HepG2 (cell line): ENCODE data around the gene CCDC183. TPM values are rescaled to one million over a fixed set of nuclear protein-coding genes. Genes with fewer than 3 reads are reported as not detected.

Experiments used
- HDAC1 ChIP-seq: sonication (generic); formaldehyde crosslinking; IDR thresholded peaks from 2 replicates; pipeline ENCODE4 v1.5.1; 2020; ENCODE audit warnings: mild to moderate bottlenecking, missing genetic modification reagents
- HDAC2 ChIP-seq: sonication (generic); formaldehyde crosslinking; IDR thresholded peaks from 2 replicates; pipeline ENCODE4 v1.4.0; 2020; ENCODE audit warnings: missing genetic modification reagents
- ISL2 ChIP-seq: sonication (generic); formaldehyde crosslinking; IDR thresholded peaks from 2 replicates; pipeline ENCODE4 v1.5.0; 2020; ENCODE audit warnings: missing genetic modification reagents
- MTA3 ChIP-seq: sonication (generic); formaldehyde crosslinking; IDR thresholded peaks from 2 replicates; pipeline ENCODE4 v1.4.0; 2020; ENCODE audit warnings: missing genetic modification reagents
- MYC ChIP-seq: sonication (generic); formaldehyde crosslinking; IDR thresholded peaks from 2 replicates; pipeline ENCODE4 v1.9.0; 2021; ENCODE audit warnings: missing genetic modification reagents, borderline replicate concordance
- SRSF4 ChIP-seq: fragments of 200-400 bp; formaldehyde crosslinking; IDR thresholded peaks from one replicate; pipeline ENCODE4 v1.6.1; 2018; ENCODE audit warnings: mild to moderate bottlenecking, low read depth, low read length, moderate library complexity; ENCODE audit not compliant: poor library complexity, severe bottlenecking
- STAT5B ChIP-seq: sonication (generic); formaldehyde crosslinking; IDR thresholded peaks from 2 replicates; pipeline ENCODE4 v1.4.0; 2020; ENCODE audit warnings: missing genetic modification reagents
- THAP9 ChIP-seq: sonication (generic); formaldehyde crosslinking; IDR thresholded peaks from 2 replicates; pipeline ENCODE4; 2020; ENCODE audit warnings: missing genetic modification reagents, mild to moderate bottlenecking, borderline replicate concordance
- UBTF ChIP-seq: sonication (generic); formaldehyde crosslinking; IDR thresholded peaks from 2 replicates; pipeline ENCODE4 v1.4.0; 2020; ENCODE audit warnings: mild to moderate bottlenecking, missing genetic modification reagents
- ZBED4 ChIP-seq: sonication (generic); formaldehyde crosslinking; IDR thresholded peaks from 2 replicates; pipeline ENCODE4 v1.4.0; 2020; ENCODE audit warnings: missing genetic modification reagents, borderline replicate concordance
- ZFP62 ChIP-seq: sonication (generic); formaldehyde crosslinking; IDR thresholded peaks from 2 replicates; pipeline ENCODE4 v1.4.0; 2020; ENCODE audit warnings: missing genetic modification reagents
- ZNF18 ChIP-seq: sonication (generic); formaldehyde crosslinking; IDR thresholded peaks from 2 replicates; pipeline ENCODE4 v1.8.0; 2022; ENCODE audit warnings: mild to moderate bottlenecking, missing genetic modification reagents; ENCODE audit not compliant: insufficient replicate concordance
- ZNF563 ChIP-seq: sonication (generic); formaldehyde crosslinking; IDR thresholded peaks from 2 replicates; pipeline ENCODE4 v1.8.0; 2022; ENCODE audit warnings: mild to moderate bottlenecking, moderate library complexity, missing genetic modification reagents
- ZUFSP ChIP-seq: sonication (generic); formaldehyde crosslinking; IDR thresholded peaks from 2 replicates; pipeline ENCODE4 v1.9.0; 2021; ENCODE audit warnings: missing genetic modification reagents, mild to moderate bottlenecking, borderline replicate concordance
- polyA plus RNA-seq, 8 experiments: library from polyadenylated mRNA; depleted of rRNA in 3 of 8; stranded (reverse) in 7 of 8; unstranded in 1 of 8; fragments of >200 nt; fragmentation: Illumina TruSeq in 4 of 8; extraction: Trizol in 4 of 8; gene quantifications; 2 replicates each; pipeline versions ENCODE4 v1.2.1 to v1.2.3, GENCODE V29; 2011 to 2016; ENCODE audit warnings: low read depth in 4 of 8, missing spikeins in 1 of 8, mixed read lengths in 1 of 8; ENCODE audit not compliant: insufficient read depth in 1 of 8
- total RNA-seq, 5 experiments: library from RNA; depleted of rRNA; stranded (reverse); fragments of >200 nt; fragmentation: Illumina TruSeq; extraction: Trizol; gene quantifications; 2 replicates each; pipeline ENCODE4 v1.2.3, GENCODE V29; 2016; ENCODE audit warnings: low read depth in 1 of 5

Gene CCDC183
- total and polyA plus RNA-seq, 2 of the 13 experiments (the other 11 are each of a cell fraction or from before 2014, with no cell fraction given): 5.0 to 66.4 TPM

GRCh38 chr9:136790640-136791515 is 5.3 kb upstream of the CCDC183 start, which contains the start of gene TMEM141 (continued):
- TF ChIP-seq MYC (peak; percentile 38; the same call in 1 of the 2 replicates), HDAC2 (CRISPR knock-in tag) (0 out of 2 replicates have a peak, but pooled peaks have one; percentile 13), ZBED4 (CRISPR knock-in tag) (no peak; the same call in 1 of the 2 replicates), ZFP62 (CRISPR knock-in tag) (no peak), THAP9 (CRISPR knock-in tag) (peak; percentile 72; the same call in 1 of the 2 replicates), SRSF4 (no peak), ZUFSP (CRISPR knock-in tag) (no peak), ZNF18 (peak; percentile 73), MTA3 (no peak), ZNF563 (no peak), STAT5B (0 out of 2 replicates have a peak, but pooled peaks have one; percentile 70), HDAC1 (CRISPR knock-in tag) (peak; percentile 50; the same call in 1 of the 2 replicates), UBTF (CRISPR knock-in tag) (peak; percentile 72; the same call in 1 of the 2 replicates), ISL2 (CRISPR knock-in tag) (no peak)
